ENCODE measurements around the gene PYHIN1. TPM values are rescaled to one million over a fixed set of nuclear protein-coding genes. Genes with fewer than 3 reads are reported as not detected.
"Not testable (repeated sequence)": the region's sequence is repeated elsewhere in the genome, so short reads cannot be mapped to it uniquely, and the experiment has no call there.

The PYHIN1 gene
- total and polyA plus RNA-seq, 4 donors, result 0.43 to 2.4 (median 0.94) TPM

DNA sequence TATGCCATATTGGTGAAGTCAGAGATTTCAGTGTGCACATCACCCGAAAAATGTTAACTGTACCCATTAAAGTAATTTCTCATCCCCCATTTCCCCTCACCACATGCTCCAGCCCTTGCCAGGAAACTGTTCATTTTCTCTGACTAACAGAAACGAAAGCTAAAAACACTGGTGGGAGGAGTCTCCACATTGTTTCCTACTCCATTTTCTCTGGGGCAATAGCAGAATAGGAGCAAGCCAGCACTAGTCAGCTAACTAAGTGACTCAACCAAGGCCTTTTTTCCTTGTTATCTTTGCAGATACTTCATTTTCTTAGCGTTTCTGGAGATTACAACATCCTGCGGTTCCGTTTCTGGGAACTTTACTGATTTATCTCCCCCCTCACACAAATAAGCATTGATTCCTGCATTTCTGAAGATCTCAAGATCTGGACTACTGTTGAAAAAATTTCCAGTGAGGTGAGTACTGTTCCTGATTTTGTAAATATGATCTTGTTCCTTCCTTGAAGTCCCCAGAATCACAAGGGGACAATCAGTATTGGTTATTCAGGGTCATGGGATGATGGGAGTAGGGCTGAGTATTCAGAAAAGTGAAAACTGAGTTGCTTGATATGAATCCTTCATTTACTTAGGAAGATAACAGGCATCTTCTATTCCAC lies 78.5 kb downstream of the PYHIN1 start, which contains the start of gene IFI16:
Gene IFI16 (plus strand): TSS at position 204 of the 658 bp plus-strand sequence. CDS start 4,774 bp downstream, outside the sequence.
- 3 to 8% methylated on average over 5 of the region's 5 CpGs for WGBS, 2 donors

DNA sequence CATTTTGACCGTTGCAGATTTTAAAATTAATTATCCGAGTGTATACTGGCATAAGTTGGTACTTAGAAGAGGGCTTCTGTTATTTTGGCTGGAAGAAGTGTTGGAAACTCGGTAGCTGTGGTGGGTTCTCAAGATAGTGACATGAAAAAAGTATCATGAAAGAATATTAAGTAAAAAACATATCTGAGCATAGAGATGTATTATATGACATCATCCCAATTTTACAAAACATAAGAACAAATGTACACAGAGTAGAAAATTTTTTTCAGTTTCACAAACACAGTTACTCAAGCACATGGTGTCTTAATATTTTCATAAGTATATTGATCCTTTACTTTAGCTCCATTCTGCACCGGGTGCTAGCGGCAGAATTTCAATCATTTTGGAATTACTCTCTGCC lies 79.0 kb downstream of the PYHIN1 start:
- H3K4me3 ChIP-seq, result peak overlapping the region; percentile 39
- ATAC-seq (ENCODE audit: insufficient read depth, low FRiP score) (no peak), DNase-seq (no peak)
- H3K4me1 ChIP-seq (ENCODE audit: control insufficient read depth in 5 of 5, insufficient read depth in 5 of 5, low read length in 5 of 5), result peaks cover 0 to 22% (median 8%) of the 10 kb centered on the region in 5 donors
- peak overlapping the region; percentile 60 to 84 for H3K9ac ChIP-seq (ENCODE audit: insufficient read depth in 1 of 2, low read length in 2 of 2)
- TF ChIP-seq, protein P1, sequence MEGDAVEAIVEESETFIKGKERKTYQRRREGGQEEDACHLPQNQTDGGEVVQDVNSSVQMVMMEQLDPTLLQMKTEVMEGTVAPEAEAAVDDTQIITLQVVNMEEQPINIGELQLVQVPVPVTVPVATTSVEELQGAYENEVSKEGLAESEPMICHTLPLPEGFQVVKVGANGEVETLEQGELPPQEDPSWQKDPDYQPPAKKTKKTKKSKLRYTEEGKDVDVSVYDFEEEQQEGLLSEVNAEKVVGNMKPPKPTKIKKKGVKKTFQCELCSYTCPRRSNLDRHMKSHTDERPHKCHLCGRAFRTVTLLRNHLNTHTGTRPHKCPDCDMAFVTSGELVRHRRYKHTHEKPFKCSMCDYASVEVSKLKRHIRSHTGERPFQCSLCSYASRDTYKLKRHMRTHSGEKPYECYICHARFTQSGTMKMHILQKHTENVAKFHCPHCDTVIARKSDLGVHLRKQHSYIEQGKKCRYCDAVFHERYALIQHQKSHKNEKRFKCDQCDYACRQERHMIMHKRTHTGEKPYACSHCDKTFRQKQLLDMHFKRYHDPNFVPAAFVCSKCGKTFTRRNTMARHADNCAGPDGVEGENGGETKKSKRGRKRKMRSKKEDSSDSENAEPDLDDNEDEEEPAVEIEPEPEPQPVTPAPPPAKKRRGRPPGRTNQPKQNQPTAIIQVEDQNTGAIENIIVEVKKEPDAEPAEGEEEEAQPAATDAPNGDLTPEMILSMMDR (IDR thresholded peaks at IDR 0.05; ENCODE audit: control extremely low read depth, extremely low read depth), result no peak
- peaks cover 0 to under 1% (median 0%) of the 10 kb centered on the region in 4 donors for H3K9me3 ChIP-seq (ENCODE audit: control insufficient read depth in 4 of 4, insufficient read depth in 3 of 4, low read length in 3 of 4)
- WGBS, 2 donors, result 1 to 12% methylated on average over 5 of the region's 5 CpGs
- peak overlapping the region in 1 of 2 donors; percentile 90 for H3K27ac ChIP-seq (ENCODE audit: low read depth in 1 of 2, low read length in 1 of 2)
- H3K27me3 ChIP-seq (ENCODE audit: control insufficient read depth in 3 of 3, insufficient read depth in 3 of 3, low read length in 2 of 3), result peaks cover 0 to 4% (median 1%) of the 10 kb centered on the region in 3 donors
- H3K36me3 ChIP-seq (ENCODE audit: control insufficient read depth in 4 of 4, insufficient read depth in 4 of 4, low read length in 4 of 4), result peaks cover 0 to 7% (median 3%) of the 10 kb centered on the region in 4 donors

More for the DNA sequence above, 78.5 kb downstream of the PYHIN1 start, which contains the start of gene IFI16:
- TF ChIP-seq, protein P1 (IDR thresholded peaks at IDR 0.05; ENCODE audit: control extremely low read depth, extremely low read depth), result no peak
- Histone ChIP-seq H3K9me3 (ENCODE audit: control insufficient read depth in 4 of 4, insufficient read depth in 3 of 4, low read length in 3 of 4) (no peaks in the 10 kb centered on the region), H3K4me3 (peak within 1 kb of the TSS; percentile 39), H3K36me3 (ENCODE audit: control insufficient read depth in 4 of 4, insufficient read depth in 4 of 4, low read length in 4 of 4) (peaks cover 0 to 5% (median under 1%) of the 10 kb centered on the region in 4 donors), H3K9ac (ENCODE audit: insufficient read depth in 1 of 2, low read length in 2 of 2) (peak within 1 kb of the TSS; percentile 60 to 84), H3K4me1 (ENCODE audit: control insufficient read depth in 5 of 5, insufficient read depth in 5 of 5, low read length in 5 of 5) (peaks cover 0 to 21% (median 8%) of the 10 kb centered on the region in 5 donors), H3K27ac (ENCODE audit: low read depth in 1 of 2, low read length in 1 of 2) (peak within 1 kb of the TSS; percentile 90 to 91), H3K27me3 (ENCODE audit: control insufficient read depth in 3 of 3, insufficient read depth in 3 of 3, low read length in 2 of 3) (peaks cover 0 to 4% (median 3%) of the 10 kb centered on the region in 3 donors)
- ATAC-seq (ENCODE audit: insufficient read depth, low FRiP score) (peak; percentile 90), DNase-seq (peak; percentile 74 to 96 (median 94))

DNA sequence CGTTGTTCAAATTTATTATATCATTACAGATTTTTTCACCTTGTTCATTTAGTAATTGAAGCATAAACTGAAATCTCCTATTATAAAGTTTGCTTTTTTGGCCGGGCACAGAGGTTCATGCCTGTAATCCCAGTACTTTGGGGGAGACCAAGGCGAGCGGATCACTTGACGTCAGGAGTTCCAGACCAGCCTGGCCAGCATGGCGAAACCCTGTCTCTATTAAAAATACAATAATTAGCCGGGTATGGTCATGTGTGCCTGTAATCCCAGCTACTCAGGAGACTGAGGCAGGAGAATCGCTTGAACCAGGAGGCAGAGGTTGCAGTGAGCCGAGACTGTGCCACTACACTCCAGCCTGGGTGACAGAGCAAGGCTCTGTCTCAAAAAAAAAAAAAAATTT lies 79.6 kb downstream of the PYHIN1 start:
- Histone ChIP-seq H3K36me3 (ENCODE audit: control insufficient read depth in 4 of 4, insufficient read depth in 4 of 4, low read length in 4 of 4) (peaks cover 0 to 13% (median 7%) of the 10 kb centered on the region in 4 donors), H3K27ac (ENCODE audit: low read depth in 1 of 2, low read length in 1 of 2) (peak overlapping the region; percentile 54 to 84), H3K9ac (ENCODE audit: insufficient read depth in 1 of 2, low read length in 2 of 2) (peak overlapping the region in 1 of 2 donors; percentile 84), H3K4me1 (ENCODE audit: control insufficient read depth in 5 of 5, insufficient read depth in 5 of 5, low read length in 5 of 5) (peaks cover 0 to 22% (median 8%) of the 10 kb centered on the region in 5 donors), H3K4me3 (peak overlapping the region; percentile 62)
- H3K27me3 ChIP-seq (ENCODE audit: control insufficient read depth in 3 of 3, insufficient read depth in 3 of 3, low read length in 2 of 3); ATAC-seq (ENCODE audit: insufficient read depth, low FRiP score); H3K9me3 ChIP-seq (ENCODE audit: control insufficient read depth in 4 of 4, insufficient read depth in 3 of 4, low read length in 3 of 4): not testable (repeated sequence)
- 12 to 18% methylated on average over 9 of the region's 9 CpGs for WGBS, 2 donors
- DNase-seq, result peak in 2 of 3 donors; percentile 28 to 32

DNA sequence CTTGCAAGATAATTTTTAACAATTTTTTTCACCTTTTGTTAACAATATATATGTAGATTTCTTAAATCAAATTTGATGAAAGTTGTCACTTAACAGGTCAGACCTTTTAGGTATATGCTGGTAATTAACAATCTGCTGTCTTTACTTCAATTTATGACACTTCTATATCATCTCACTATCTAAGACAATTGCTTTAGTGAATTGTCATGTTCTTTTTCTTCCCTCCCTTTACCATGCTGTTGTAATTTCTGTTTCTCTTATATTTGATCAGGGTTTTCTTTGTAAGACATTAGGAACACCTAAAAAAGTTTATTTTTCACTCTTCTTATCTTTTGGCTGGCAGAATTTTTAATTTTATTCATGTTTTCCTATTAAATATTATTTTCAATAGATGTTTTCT lies 80.4 kb downstream of the PYHIN1 start:
- Histone ChIP-seq H3K4me3 (no peak overlapping the region), H3K9ac (ENCODE audit: insufficient read depth in 1 of 2, low read length in 2 of 2) (peak overlapping the region in 1 of 2 donors; percentile 67), H3K9me3 (ENCODE audit: control insufficient read depth in 4 of 4, insufficient read depth in 3 of 4, low read length in 3 of 4) (peaks cover 0 to 2% (median 0%) of the 10 kb centered on the region in 4 donors), H3K27ac (ENCODE audit: low read depth in 1 of 2, low read length in 1 of 2) (no peak overlapping the region), H3K27me3 (ENCODE audit: control insufficient read depth in 3 of 3, insufficient read depth in 3 of 3, low read length in 2 of 3) (no peaks in the 10 kb centered on the region), H3K36me3 (ENCODE audit: control insufficient read depth in 4 of 4, insufficient read depth in 4 of 4, low read length in 4 of 4) (peaks cover 0 to 21% (median 12%) of the 10 kb centered on the region in 4 donors), H3K4me1 (ENCODE audit: control insufficient read depth in 5 of 5, insufficient read depth in 5 of 5, low read length in 5 of 5) (peaks cover 0 to 22% (median 8%) of the 10 kb centered on the region in 5 donors)
- DNase-seq, result peak in 1 of 3 donors; percentile 26
- ATAC-seq (ENCODE audit: insufficient read depth, low FRiP score), result no peak
- TF ChIP-seq, protein P1 (IDR thresholded peaks at IDR 0.05; ENCODE audit: control extremely low read depth, extremely low read depth), result no peak

Data from lung (tissue), 12 donors.